Keratinocyte (primary cell): ENCODE results near the gene GLTPD2.
"Not testable (repeated sequence)": the region's sequence is repeated elsewhere in the genome, so short reads cannot be mapped to it uniquely, and the experiment has no call there.

Source experiments
- EZH2 ChIP-seq: IDR thresholded peaks from one replicate; pipeline ENCODE4 v1.6.1; 2012; ENCODE audit warnings: inconsistent platforms, mild to moderate bottlenecking, low read length, moderate library complexity
- TF ChIP-seq, protein P1 (sequence below), 3 experiments: IDR thresholded peaks in 1 of 3; conservative IDR thresholded peaks in 1 of 3; optimal IDR thresholded peaks in 1 of 3; 2 replicates in 2 of 3; 3 replicates in 1 of 3; pipeline versions ENCODE3 to v1.5.1; 2011; ENCODE audit warnings: low read length in 3 of 3, mild to moderate bottlenecking in 3 of 3, moderate library complexity in 2 of 3, control low read depth in 1 of 3, inconsistent platforms in 1 of 3; ENCODE audit not compliant: insufficient read depth in 2 of 3; ENCODE audit errors: extremely low read depth in 1 of 3

- TF ChIP-seq, protein P1, sequence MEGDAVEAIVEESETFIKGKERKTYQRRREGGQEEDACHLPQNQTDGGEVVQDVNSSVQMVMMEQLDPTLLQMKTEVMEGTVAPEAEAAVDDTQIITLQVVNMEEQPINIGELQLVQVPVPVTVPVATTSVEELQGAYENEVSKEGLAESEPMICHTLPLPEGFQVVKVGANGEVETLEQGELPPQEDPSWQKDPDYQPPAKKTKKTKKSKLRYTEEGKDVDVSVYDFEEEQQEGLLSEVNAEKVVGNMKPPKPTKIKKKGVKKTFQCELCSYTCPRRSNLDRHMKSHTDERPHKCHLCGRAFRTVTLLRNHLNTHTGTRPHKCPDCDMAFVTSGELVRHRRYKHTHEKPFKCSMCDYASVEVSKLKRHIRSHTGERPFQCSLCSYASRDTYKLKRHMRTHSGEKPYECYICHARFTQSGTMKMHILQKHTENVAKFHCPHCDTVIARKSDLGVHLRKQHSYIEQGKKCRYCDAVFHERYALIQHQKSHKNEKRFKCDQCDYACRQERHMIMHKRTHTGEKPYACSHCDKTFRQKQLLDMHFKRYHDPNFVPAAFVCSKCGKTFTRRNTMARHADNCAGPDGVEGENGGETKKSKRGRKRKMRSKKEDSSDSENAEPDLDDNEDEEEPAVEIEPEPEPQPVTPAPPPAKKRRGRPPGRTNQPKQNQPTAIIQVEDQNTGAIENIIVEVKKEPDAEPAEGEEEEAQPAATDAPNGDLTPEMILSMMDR (optimal IDR thresholded peaks at IDR 0.05 in 1 of 3, IDR thresholded peaks at IDR 0.05 in 1 of 3, conservative IDR thresholded peaks at IDR 0.05 in 1 of 3; ENCODE audit: extremely low read depth in 1 of 3, insufficient read depth in 2 of 3, low read length in 3 of 3) = not testable (repeated sequence)
- TF ChIP-seq EZH2 = not testable (repeated sequence)
Measured at GRCh38 chr17:4832829-4833177, 44.0 kb downstream of the GLTPD2 start.
